Calu3 (cell line): ENCODE results near the gene AHNAK2. TPM values are rescaled to one million over a fixed set of nuclear protein-coding genes. Genes with fewer than 3 reads are reported as not detected.
A peak's percentile ranks its signal among the peaks of the same experiment; 100 is the strongest.

Source experiments
- BruUV-seq: library from RNA; stranded (reverse); fragments of 400-500 nt; replicated peaks from 2 replicates; lab custom pipeline; 2021; lab: Mats Ljungman, UMichigan
- CTCF ChIA-PET: fragments of 300-600 bp; sonication (Branson Sonifier 250); formaldehyde crosslinking; loops from one replicate; lab custom pipeline; 2022; ENCODE audit warnings: antibody characterized with exemption; lab: Charles Lee
- DNase-seq: peaks from one replicate; pipeline ENCODE4 v3.0.0; 2022
- H3K27ac Mint-ChIP-seq: one replicate; pipeline ENCODE4 v1.8.0; 2022; ENCODE audit warnings: mixed read lengths; ENCODE audit not compliant: unreplicated experiment
- H3K27me3 Mint-ChIP-seq: one replicate; pipeline ENCODE4 v1.8.0; 2022; ENCODE audit warnings: mixed read lengths; ENCODE audit not compliant: unreplicated experiment
- H3K36me3 Mint-ChIP-seq: one replicate; pipeline ENCODE4 v1.8.0; 2022; ENCODE audit warnings: mild to moderate bottlenecking, moderate library complexity, mixed read lengths; ENCODE audit not compliant: insufficient read depth, unreplicated experiment
- H3K4me1 Mint-ChIP-seq: one replicate; pipeline ENCODE4 v1.8.0; 2022; ENCODE audit warnings: mild to moderate bottlenecking, low read depth, mixed read lengths; ENCODE audit not compliant: unreplicated experiment
- H3K4me3 Mint-ChIP-seq: one replicate; pipeline ENCODE4 v1.8.0; 2022; ENCODE audit warnings: mild to moderate bottlenecking, low read depth, moderate library complexity, mixed read lengths; ENCODE audit not compliant: unreplicated experiment
- H3K9me3 Mint-ChIP-seq: one replicate; pipeline ENCODE4 v1.8.0; 2022; ENCODE audit warnings: low read depth, mixed read lengths; ENCODE audit not compliant: unreplicated experiment
- CTCF ChIP-seq: fragments of 200-600 bp; IDR thresholded peaks from one replicate; pipeline ENCODE4 v1.8.0; 2022; ENCODE audit warnings: antibody characterized with exemption; ENCODE audit not compliant: unreplicated experiment
- intact Hi-C: fragments of 100-400 bp; cut with micrococcal nuclease; formaldehyde crosslinking; loops from one replicate; pipeline ENCODE4 v1.10.0; 2022; ENCODE audit not compliant: unreplicated experiment
- total RNA-seq: library from RNA; stranded (reverse); gene quantifications from 2 replicates; pipeline ENCODE4 v1.2.3, GENCODE V29; 2022

AHNAK2 gene
- total RNA-seq, 1 experiment from 2014 or later = 42.0 TPM

GRCh38 chr14:105025429-105025828 lies 47.3 kb upstream of the AHNAK2 start:
- Mint-ChIP-seq H3K36me3 (peaks cover 19% of the 10 kb centered on the region), H3K4me3 (no peak overlapping the region), H3K27me3 (no peaks in the 10 kb centered on the region), H3K4me1 (peaks cover 36% of the 10 kb centered on the region), H3K27ac (no peak overlapping the region), H3K9me3 (peaks cover 2% of the 10 kb centered on the region)
- intact Hi-C loops = no loop called here
- CTCF ChIA-PET = no interaction called here
- DNase-seq = no peak
- no TSS peak for BruUV-seq
- no peak for TF ChIP-seq CTCF

- DNase-seq = no peak
- no TSS peak for BruUV-seq
- TF ChIP-seq CTCF = no peak
- Mint-ChIP-seq H3K4me1 (peaks cover 36% of the 10 kb centered on the region), H3K27ac (peak overlapping the region; percentile 20), H3K36me3 (peaks cover 34% of the 10 kb centered on the region), H3K9me3 (peaks cover 2% of the 10 kb centered on the region), H3K27me3 (no peaks in the 10 kb centered on the region), H3K4me3 (no peak overlapping the region)
- intact Hi-C loops = loop anchor here (5.0 kb wide), 1 partner anchor 52 kb away; no protein-coding TSS in a partner anchor
- CTCF ChIA-PET = no interaction called here
These were observed 45.8 kb upstream of the AHNAK2 start for GRCh38 chr14:105023791-105024480.

GRCh38 chr14:105023144-105023543 lies 45.0 kb upstream of the AHNAK2 start:
- TF ChIP-seq CTCF = no peak
- Mint-ChIP-seq H3K36me3 (peaks cover 42% of the 10 kb centered on the region), H3K27me3 (no peaks in the 10 kb centered on the region), H3K4me1 (peaks cover 36% of the 10 kb centered on the region), H3K27ac (no peak overlapping the region), H3K9me3 (peaks cover 2% of the 10 kb centered on the region), H3K4me3 (no peak overlapping the region)
- BruUV-seq = no TSS peak
- no peak for DNase-seq
- intact Hi-C loops = loop anchor here (5.0 kb wide), 1 partner anchor 51 kb away; no protein-coding TSS in a partner anchor
- CTCF ChIA-PET = no interaction called here

GRCh38 chr14:105022276-105022670 lies 44.1 kb upstream of the AHNAK2 start:
- H3K27ac Mint-ChIP-seq = peak overlapping the region; percentile 97
- no TSS peak for BruUV-seq
- no peak for TF ChIP-seq CTCF
- H3K4me1 Mint-ChIP-seq = peaks cover 36% of the 10 kb centered on the region
- H3K27me3 Mint-ChIP-seq = no peaks in the 10 kb centered on the region
- intact Hi-C loops = loop anchor here (5.0 kb wide), 1 partner anchor 50 kb away; no protein-coding TSS in a partner anchor
- peaks cover 2% of the 10 kb centered on the region for H3K9me3 Mint-ChIP-seq
- no peak for DNase-seq
- peak overlapping the region; percentile 96 for H3K4me3 Mint-ChIP-seq
- peaks cover 47% of the 10 kb centered on the region for H3K36me3 Mint-ChIP-seq
- CTCF ChIA-PET = no interaction called here
